A549 (cell line): ENCODE results near the gene CLIP2. TPM values are rescaled to one million over a fixed set of nuclear protein-coding genes. Genes with fewer than 3 reads are reported as not detected.

ENCODE experiments used
- ATAC-seq, 2 experiments: fragments of 200-7000 bp in 1 of 2; fragments of >200 bp in 1 of 2; cut with Nextera tagmentation in 1 of 2; cut with Tn5 transposase in 1 of 2; 3 replicates each; pipeline versions ENCODE4 v1.8.0 to v1.9.1; 2018 to 2020; ENCODE audit warnings: mild to moderate bottlenecking in 1 of 2, moderate library complexity in 1 of 2
- CTCF ChIA-PET: fragments of 300-600 bp; sonication (Branson Sonifier 250); formaldehyde crosslinking; extraction: SDS; loops from one replicate; lab custom pipeline; 2021; ENCODE audit warnings: antibody characterized with exemption, inconsistent platforms; lab: Yijun Ruan, JAX
- POLR2A ChIA-PET: fragments of 350-600 bp; formaldehyde crosslinking; extraction: SDS; loops from one replicate; lab custom pipeline; 2021; ENCODE audit warnings: antibody characterized with exemption, inconsistent platforms; lab: Yijun Ruan, JAX
- DNase-seq, 2 experiments: peaks; one replicate each; pipeline versions ENCODE4 v3.0.0 to v3.0.0-alpha.2; 2011 to 2016; ENCODE audit warnings: low read depth in 1 of 2, low spot score in 1 of 2
- FAIRE-seq: peaks from 2 replicates; lab custom pipeline; 2011; peaks lifted over from hg19 to GRCh38; lab: Jason Lieb, UNC
- H3K27ac ChIP-seq, 2 experiments: fragments of >200 bp; sonication (Bioruptor Twin); formaldehyde crosslinking; 3 replicates each; pipeline ENCODE4 v1.5.1; 2016 to 2017
- H3K4me1 ChIP-seq: fragments of >200 bp; sonication (Bioruptor Twin); formaldehyde crosslinking; 3 replicates; pipeline ENCODE4 v1.6.1; 2016
- H3K4me2 ChIP-seq: fragments of >200 bp; sonication (Bioruptor Twin); formaldehyde crosslinking; 3 replicates; pipeline ENCODE4 v1.6.1; 2016
- H3K4me3 ChIP-seq: fragments of >200 bp; sonication (Bioruptor Twin); formaldehyde crosslinking; 3 replicates; pipeline ENCODE4 v1.5.1; 2016
- H3K9me3 ChIP-seq: fragments of >200 bp; sonication (Bioruptor Twin); formaldehyde crosslinking; 3 replicates; pipeline ENCODE4 v1.6.1; 2016
- ATOH8 ChIP-seq: fragments of 250-450 bp; sonication (Bioruptor Pico); IDR thresholded peaks from 2 replicates; pipeline ENCODE4 v1.5.0; 2020; ENCODE audit warnings: low read depth, mild to moderate bottlenecking, moderate library complexity
- CBX2 ChIP-seq: fragments of 200-600 bp; sonication (generic); IDR thresholded peaks from 2 replicates; pipeline ENCODE4 v1.6.1; 2016; ENCODE audit warnings: low read depth, mild to moderate bottlenecking, borderline replicate concordance
- CBX8 ChIP-seq: fragments of 200-600 bp; sonication (generic); IDR thresholded peaks from 2 replicates; pipeline ENCODE4 v1.6.1; 2016
- CEBPB ChIP-seq, 2 experiments: fragments of >200 bp in 1 of 2; sonication (Bioruptor Twin) in 1 of 2; formaldehyde crosslinking in 1 of 2; IDR thresholded peaks; 2 replicates each; pipeline ENCODE4 v1.6.1; 2012 to 2016
- CTCF ChIP-seq: fragments of >200 bp; sonication (Bioruptor Twin); formaldehyde crosslinking; IDR thresholded peaks from 3 replicates; pipeline ENCODE4 v1.5.1; 2016
- EHF ChIP-seq: fragments of 250-450 bp; sonication (Bioruptor Pico); IDR thresholded peaks from 2 replicates; pipeline ENCODE4 v1.5.0; 2020; ENCODE audit warnings: mild to moderate bottlenecking
- EHMT2 ChIP-seq: fragments of 200-600 bp; sonication (generic); IDR thresholded peaks from 2 replicates; pipeline ENCODE4 v1.6.1; 2016; ENCODE audit warnings: antibody characterized with exemption, low read depth, mild to moderate bottlenecking, moderate library complexity
- ELK1 ChIP-seq: fragments of 150-350 bp; IDR thresholded peaks from 2 replicates; pipeline ENCODE4 v1.6.1; 2014; ENCODE audit warnings: low read depth, mild to moderate bottlenecking, low read length
- ESRRA ChIP-seq: fragments of 150-350 bp; IDR thresholded peaks from 2 replicates; pipeline ENCODE4 v1.6.1; 2014; ENCODE audit warnings: mild to moderate bottlenecking, low read length, borderline replicate concordance
- FOSB ChIP-seq: fragments of 250-450 bp; sonication (Bioruptor Pico); IDR thresholded peaks from 2 replicates; pipeline ENCODE4 v1.5.0; 2020; ENCODE audit warnings: mild to moderate bottlenecking, moderate library complexity
- HDAC2 ChIP-seq: fragments of 200-600 bp; sonication (generic); IDR thresholded peaks from 2 replicates; pipeline ENCODE4 v1.6.1; 2016
- HES2 ChIP-seq: fragments of >200 bp; sonication (Bioruptor Twin); formaldehyde crosslinking; IDR thresholded peaks from 2 replicates; pipeline ENCODE4 v1.6.1; 2016
- HEYL ChIP-seq: fragments of 250-450 bp; sonication (Bioruptor Pico); IDR thresholded peaks from 2 replicates; pipeline ENCODE4 v1.8.0; 2021; ENCODE audit warnings: mild to moderate bottlenecking, moderate library complexity
- HOXB13 ChIP-seq: fragments of 250-450 bp; sonication (Bioruptor Pico); IDR thresholded peaks from 2 replicates; pipeline ENCODE4 v1.5.0; 2020; ENCODE audit warnings: low read depth, mild to moderate bottlenecking, moderate library complexity
- HOXB5 ChIP-seq: fragments of 250-450 bp; sonication (Bioruptor Pico); IDR thresholded peaks from 2 replicates; pipeline ENCODE4 v1.5.0; 2020; ENCODE audit warnings: mild to moderate bottlenecking, moderate library complexity
- JUN ChIP-seq, 2 experiments: fragments of >200 bp; sonication (Bioruptor Twin); formaldehyde crosslinking; IDR thresholded peaks; 2 replicates in 1 of 2; 3 replicates in 1 of 2; pipeline ENCODE4 v1.6.1; 2016 to 2017
- JUNB ChIP-seq: fragments of >200 bp; sonication (Bioruptor Twin); formaldehyde crosslinking; IDR thresholded peaks from 2 replicates; pipeline ENCODE4 v1.6.1; 2016
- KDM1A ChIP-seq: fragments of 200-600 bp; sonication (generic); IDR thresholded peaks from 2 replicates; pipeline ENCODE4 v1.6.1; 2016; ENCODE audit warnings: low read depth, mild to moderate bottlenecking
- MAZ ChIP-seq: fragments of 150-350 bp; IDR thresholded peaks from 2 replicates; pipeline ENCODE4 v1.6.1; 2014; ENCODE audit warnings: antibody characterized with exemption, low read depth, low read length, borderline replicate concordance
- NFE2L2 ChIP-seq: fragments of 150-350 bp; conservative IDR thresholded peaks from 2 replicates; pipeline ENCODE4 v1.6.1; 2014; ENCODE audit warnings: low read length
- POLR2AphosphoS2 ChIP-seq: conservative IDR thresholded peaks from 2 replicates; pipeline ENCODE4 v1.6.1; 2012; ENCODE audit warnings: low read length, improper control_type of control experiment, inconsistent platforms
- RAD21 ChIP-seq, 2 experiments: fragments of >200 bp in 1 of 2; sonication (Bioruptor Twin) in 1 of 2; formaldehyde crosslinking in 1 of 2; IDR thresholded peaks in 1 of 2; conservative IDR thresholded peaks in 1 of 2; 2 replicates in 1 of 2; 3 replicates in 1 of 2; pipeline ENCODE4 v1.6.1; 2012 to 2018; ENCODE audit warnings: inconsistent platforms in 1 of 2
- RARB ChIP-seq: fragments of 250-450 bp; sonication (Bioruptor Pico); IDR thresholded peaks from 2 replicates; pipeline ENCODE4 v1.8.0; 2021; ENCODE audit warnings: mild to moderate bottlenecking, moderate library complexity
- RCOR1 ChIP-seq: fragments of 150-350 bp; IDR thresholded peaks from 2 replicates; pipeline ENCODE4 v1.6.1; 2014; ENCODE audit warnings: antibody characterized with exemption, low read length, low read depth
- RNF2 ChIP-seq: fragments of 200-600 bp; sonication (generic); IDR thresholded peaks from 2 replicates; pipeline ENCODE4 v1.6.1; 2016; ENCODE audit warnings: low read depth, mild to moderate bottlenecking, antibody characterized with exemption, moderate library complexity, borderline replicate concordance
- SMC3 ChIP-seq: fragments of >200 bp; sonication (Bioruptor Twin); formaldehyde crosslinking; IDR thresholded peaks from 3 replicates; pipeline ENCODE4 v1.6.1; 2018; ENCODE audit warnings: inconsistent platforms
- SREBF2 ChIP-seq: fragments of 450-650 bp; IDR thresholded peaks from 2 replicates; pipeline ENCODE4 v1.6.1; 2014; ENCODE audit warnings: mild to moderate bottlenecking, moderate library complexity
- TFCP2L1 ChIP-seq: fragments of 250-450 bp; sonication (Bioruptor Pico); IDR thresholded peaks from 2 replicates; pipeline ENCODE4 v1.5.0; 2021; ENCODE audit warnings: mild to moderate bottlenecking
- USF2 ChIP-seq: fragments of 450-650 bp; IDR thresholded peaks from 2 replicates; pipeline ENCODE4 v1.6.1; 2014; ENCODE audit warnings: antibody characterized with exemption
- ZFP36 ChIP-seq: fragments of 450-650 bp; IDR thresholded peaks from 2 replicates; pipeline ENCODE4 v1.6.1; 2014; ENCODE audit warnings: borderline replicate concordance; ENCODE audit not compliant: partially characterized antibody
- WGBS: methylation state at CpG from one replicate; pipeline ENCODE4 v1.1.6; 2017; ENCODE audit errors: missing lambda C conversion rate; 5-methylcytosine and 5-hydroxymethylcytosine counted together
- polyA plus RNA-seq, 4 experiments: library from polyadenylated mRNA; depleted of rRNA in 3 of 4; stranded (reverse); fragments of >200 nt; fragmentation: RNase III in 1 of 4; extraction: RNeasy Plus Mini Kit Qiagen cat#74134 plus additional on column Dnase treatment in 1 of 4; gene quantifications; 2 replicates in 3 of 4; 3 replicates in 1 of 4; pipeline ENCODE4 v1.2.3, GENCODE V29; 2011 to 2017

Gene CLIP2
- polyA plus RNA-seq, 2 of the 4 experiments (the other 2 are of a cell fraction) = 3.7 to 17.0 TPM

GRCh38 chr7:74404741-74405140, 115.5 kb downstream of the CLIP2 start:
- H3K9me3 ChIP-seq = no peaks in the 10 kb centered on the region
- no peak overlapping the region for H3K4me2 ChIP-seq
- no peak for ATAC-seq
- no peak overlapping the region for H3K27ac ChIP-seq
- CTCF ChIA-PET = interaction anchor here (0.6 to 22.8 kb wide), 15 partner anchors 8 to 541 kb away, joined by 3 to 684 read pairs (median 4); partner anchors contain the start of gene LAT2
- WGBS = 81% methylated on average over 15 of the region's 15 CpGs
- POLR2A ChIA-PET = no interaction called here
- no peak overlapping the region for H3K4me3 ChIP-seq
- no peak for FAIRE-seq
- TF ChIP-seq ELK1 (no peak), HES2 (no peak), SMC3 (no peak), RNF2 (no peak), CEBPB (IDR thresholded peaks at IDR 0.05) (no peak), HOXB13 (no peak), FOSB (no peak), ESRRA (no peak), ATOH8 (CRISPR knock-in tag) (no peak), KDM1A (no peak), TFCP2L1 (CRISPR knock-in tag) (no peak), HDAC2 (no peak), HEYL (CRISPR knock-in tag) (no peak), MAZ (no peak), EHF (CRISPR knock-in tag) (no peak), NFE2L2 (no peak), RARB (CRISPR knock-in tag) (no peak)
- no peak for DNase-seq
- H3K4me1 ChIP-seq = no peaks in the 10 kb centered on the region

GRCh38 chr7:74405191-74405898, 116.1 kb downstream of the CLIP2 start:
- WGBS = 82% methylated on average over 28 of the region's 31 CpGs
- POLR2A ChIA-PET = no interaction called here
- CTCF ChIA-PET = interaction anchor here (0.6 to 22.8 kb wide), 19 partner anchors 9 to 542 kb away, joined by 3 to 684 read pairs (median 4); partner anchors contain the start of gene LAT2
- TF ChIP-seq RCOR1 = no peak
- no peak for TF ChIP-seq CBX8
- TF ChIP-seq USF2 = no peak
- TF ChIP-seq SMC3 = 0 out of 3 replicates have a peak, but pooled peaks have one; percentile 25
- TF ChIP-seq HOXB13 = no peak
- no peak for TF ChIP-seq HOXB5 (CRISPR knock-in tag)
- TF ChIP-seq HES2 = no peak
- no peak for TF ChIP-seq MAZ
- TF ChIP-seq NFE2L2 = no peak
- no peak for TF ChIP-seq FOSB
- TF ChIP-seq CBX2 = no peak
- TF ChIP-seq JUN (IDR thresholded peaks at IDR 0.05) = no peak
- TF ChIP-seq SREBF2 = no peak
- TF ChIP-seq POLR2AphosphoS2 = no peak
- TF ChIP-seq CTCF = peak; percentile 48
- TF ChIP-seq ZFP36 = no peak
- no peak for TF ChIP-seq JUNB
- no peak for TF ChIP-seq HEYL (CRISPR knock-in tag)
- peak; percentile 31 to 56; a peak in 4 of 5 replicates for TF ChIP-seq RAD21 (conservative IDR thresholded peaks at IDR 0.05 in 1 of 2, IDR thresholded peaks at IDR 0.05 in 1 of 2)
- no peak for TF ChIP-seq EHMT2

More at GRCh38 chr7:74405191-74405898, 116.1 kb downstream of the CLIP2 start:
- no peak overlapping the region for H3K27ac ChIP-seq
- H3K4me3 ChIP-seq = no peak overlapping the region
- DNase-seq = peak; percentile 47 to 49
- no peaks in the 10 kb centered on the region for H3K9me3 ChIP-seq
- H3K4me2 ChIP-seq = no peak overlapping the region
- ATAC-seq = peak; percentile 37 to 62; a peak in 3 of 6 replicates
- FAIRE-seq = no peak
- H3K4me1 ChIP-seq = no peaks in the 10 kb centered on the region
